Suprapubic skin (tissue), 4 donors: ENCODE data around the gene PLXNA4.

Experiments
- EP300 ChIP-seq: sonication (generic); formaldehyde crosslinking; IDR thresholded peaks from one replicate; pipeline ENCODE4 v1.6.1; 2017; ENCODE audit warnings: antibody characterized with exemption
- POLR2A ChIP-seq, 2 donors: fragments of 450-650 bp; IDR thresholded peaks; one replicate each; pipeline ENCODE4 v1.6.1; 2017; ENCODE audit warnings: antibody characterized with exemption in 2 of 2, mild to moderate bottlenecking in 2 of 2, moderate library complexity in 2 of 2
- POLR2AphosphoS5 ChIP-seq, 3 donors: sonication (generic); formaldehyde crosslinking; IDR thresholded peaks; one replicate each; pipeline ENCODE4 v1.6.1; 2017; ENCODE audit warnings: antibody characterized with exemption in 3 of 3
- TF ChIP-seq, protein P1 (sequence below), 2 donors: fragments of 200-600 bp in 1 of 2; fragments of 450-650 bp in 1 of 2; sonication (generic) in 1 of 2; IDR thresholded peaks; one replicate each; pipeline ENCODE4 v1.5.1; 2016 to 2019; ENCODE audit warnings: antibody characterized with exemption in 2 of 2, mild to moderate bottlenecking in 1 of 2, moderate library complexity in 1 of 2

DNA sequence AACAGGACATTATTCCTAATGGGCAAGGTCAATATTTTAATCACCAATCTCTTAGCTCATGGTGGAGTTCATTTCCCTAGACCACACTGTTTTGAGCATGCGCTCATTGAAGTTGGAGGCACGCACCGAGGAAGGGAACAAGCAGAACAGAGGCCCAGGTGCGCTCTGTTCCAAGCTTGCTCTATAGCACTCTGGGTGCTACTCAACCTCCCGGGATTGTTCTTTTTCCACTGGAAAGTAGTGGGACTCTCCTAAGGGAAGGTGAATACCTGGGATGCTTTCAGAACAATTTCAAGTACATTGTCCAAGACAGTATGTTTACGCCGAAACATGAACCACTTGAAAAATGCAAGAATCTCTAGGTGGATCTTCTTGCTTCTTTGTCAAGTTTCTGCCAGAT lies 16.2 kb downstream of the PLXNA4 start:
- TF ChIP-seq, protein P1, sequence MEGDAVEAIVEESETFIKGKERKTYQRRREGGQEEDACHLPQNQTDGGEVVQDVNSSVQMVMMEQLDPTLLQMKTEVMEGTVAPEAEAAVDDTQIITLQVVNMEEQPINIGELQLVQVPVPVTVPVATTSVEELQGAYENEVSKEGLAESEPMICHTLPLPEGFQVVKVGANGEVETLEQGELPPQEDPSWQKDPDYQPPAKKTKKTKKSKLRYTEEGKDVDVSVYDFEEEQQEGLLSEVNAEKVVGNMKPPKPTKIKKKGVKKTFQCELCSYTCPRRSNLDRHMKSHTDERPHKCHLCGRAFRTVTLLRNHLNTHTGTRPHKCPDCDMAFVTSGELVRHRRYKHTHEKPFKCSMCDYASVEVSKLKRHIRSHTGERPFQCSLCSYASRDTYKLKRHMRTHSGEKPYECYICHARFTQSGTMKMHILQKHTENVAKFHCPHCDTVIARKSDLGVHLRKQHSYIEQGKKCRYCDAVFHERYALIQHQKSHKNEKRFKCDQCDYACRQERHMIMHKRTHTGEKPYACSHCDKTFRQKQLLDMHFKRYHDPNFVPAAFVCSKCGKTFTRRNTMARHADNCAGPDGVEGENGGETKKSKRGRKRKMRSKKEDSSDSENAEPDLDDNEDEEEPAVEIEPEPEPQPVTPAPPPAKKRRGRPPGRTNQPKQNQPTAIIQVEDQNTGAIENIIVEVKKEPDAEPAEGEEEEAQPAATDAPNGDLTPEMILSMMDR (IDR thresholded peaks at IDR 0.05) = no peak
- TF ChIP-seq POLR2A (IDR thresholded peaks at IDR 0.05) = no peak
- no peak for TF ChIP-seq POLR2AphosphoS5 (IDR thresholded peaks at IDR 0.05)
- no peak for TF ChIP-seq EP300
